HS-27A (cell line): ENCODE data around the gene CPEB1.

Experiments used
- DNase-seq: peaks from one replicate; pipeline ENCODE4 v3.0.0-alpha.2; 2012; ENCODE audit warnings: low read depth, missing footprints

Gene CPEB1

DNA sequence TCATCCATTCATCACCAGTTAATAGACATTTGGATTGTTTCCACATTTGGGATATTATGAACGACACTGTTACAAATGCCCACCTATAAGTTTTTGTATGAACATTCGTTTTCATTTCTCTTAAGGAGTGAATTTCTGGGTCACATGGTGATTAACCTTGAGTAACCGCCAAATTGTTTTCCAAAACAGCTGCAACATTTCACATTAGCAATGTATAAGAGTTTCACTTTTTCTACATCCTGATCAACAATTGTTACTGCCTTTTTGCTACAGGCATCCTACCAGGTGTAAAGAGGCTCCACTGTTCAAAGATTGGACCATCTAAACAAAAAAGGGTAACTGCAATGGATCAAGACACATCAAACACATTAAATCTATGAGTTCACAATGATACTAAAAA lies 52.0 kb downstream of the CPEB1 start:
- DNase-seq: no peak

DNA sequence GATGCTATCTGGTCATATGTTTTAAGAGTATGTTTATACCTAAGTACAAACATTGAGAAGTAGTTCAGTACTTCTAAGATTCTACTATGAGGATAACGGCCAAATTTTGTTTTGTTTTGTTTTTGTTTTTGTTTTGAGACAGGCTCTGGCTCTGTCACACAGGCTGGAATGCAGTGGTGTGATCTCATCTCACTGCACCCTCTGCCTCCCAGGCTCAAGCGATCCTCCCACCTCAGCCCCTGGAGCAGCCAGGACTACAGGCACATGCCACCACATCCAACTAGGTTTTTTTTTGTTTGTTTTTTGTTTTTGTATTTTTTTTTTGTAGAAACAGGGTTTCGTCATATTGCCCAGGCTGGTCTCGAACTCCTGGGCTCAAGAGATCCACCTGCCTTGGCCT lies 59.4 kb downstream of the CPEB1 start:
- no peak for DNase-seq

DNA sequence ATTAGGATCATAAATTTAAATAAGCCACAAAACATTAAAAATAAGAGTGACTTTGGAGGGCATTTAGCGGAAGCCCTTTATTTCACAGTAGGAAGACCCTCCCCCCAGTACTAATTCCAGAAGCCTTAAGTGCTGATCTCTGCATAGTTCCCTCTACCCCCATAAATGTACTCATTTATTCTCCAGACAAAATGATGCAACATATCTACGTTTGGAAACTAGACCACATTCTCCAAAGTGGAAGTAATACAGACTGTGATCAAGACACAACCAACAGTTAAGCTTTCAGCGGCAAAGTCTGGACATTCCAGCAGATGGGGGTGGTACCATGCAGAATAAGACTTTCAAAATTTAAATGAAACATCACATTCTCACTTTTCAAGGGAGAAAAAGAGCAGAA lies 62.1 kb downstream of the CPEB1 start:
- no peak for DNase-seq

DNA sequence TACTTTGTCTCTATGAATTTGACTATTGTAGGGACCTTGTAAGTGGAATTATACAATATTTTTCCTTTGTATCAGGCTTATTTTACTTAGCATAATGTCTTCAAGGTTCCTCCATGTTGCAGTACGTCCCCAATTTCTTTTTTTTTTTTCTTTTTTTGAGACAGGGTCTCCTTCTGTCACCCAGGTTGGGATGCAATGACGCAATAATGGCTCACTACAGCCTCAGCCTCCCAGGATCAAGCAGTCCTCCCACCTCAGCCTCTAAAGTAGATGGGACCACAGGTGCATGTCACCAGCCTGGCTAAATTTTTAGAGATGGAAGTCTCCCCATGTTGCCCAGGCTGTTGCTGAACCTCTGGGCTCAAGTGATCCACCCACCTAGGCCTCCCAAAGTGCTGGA lies 66.5 kb downstream of the CPEB1 start:
- no peak for DNase-seq

DNA sequence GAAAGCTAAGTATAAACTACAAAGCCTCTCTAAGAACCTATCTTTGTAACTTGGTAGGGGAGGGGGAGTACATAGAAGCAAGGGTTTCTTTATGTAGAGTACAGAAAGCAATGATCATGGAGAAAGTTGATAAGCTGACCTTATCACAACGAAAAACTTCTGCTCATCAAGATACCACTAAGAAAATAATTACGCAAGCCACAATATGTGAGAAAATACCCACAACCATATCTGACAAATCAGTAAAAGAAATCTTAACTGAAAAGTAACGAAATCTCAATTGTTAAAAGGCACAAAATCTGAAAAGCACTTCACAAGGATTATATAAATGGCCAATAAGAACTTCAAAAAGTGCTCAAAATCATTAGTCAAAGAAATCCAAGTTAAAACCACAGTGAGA lies 71.8 kb downstream of the CPEB1 start:
- no peak for DNase-seq

DNA sequence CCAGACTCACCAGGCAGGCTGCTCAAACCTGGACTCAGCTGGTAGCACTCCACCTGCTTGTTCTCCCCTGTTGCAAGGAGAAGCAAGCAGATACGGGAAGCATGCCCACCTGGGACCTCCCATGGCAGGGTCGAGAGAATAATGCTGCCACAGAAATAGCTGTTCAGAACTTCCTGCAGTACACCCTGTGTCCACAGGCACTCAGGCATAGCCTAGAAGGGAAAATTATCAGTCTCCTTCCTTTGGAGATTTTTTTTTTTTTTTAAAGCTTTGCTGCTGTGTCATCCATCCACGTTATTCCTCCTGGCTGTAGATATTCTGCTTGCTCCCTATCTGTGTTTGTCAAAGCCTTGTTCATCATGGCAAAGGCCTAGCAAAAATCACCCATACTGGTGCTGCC lies 74.2 kb downstream of the CPEB1 start:
- DNase-seq: no peak

DNA sequence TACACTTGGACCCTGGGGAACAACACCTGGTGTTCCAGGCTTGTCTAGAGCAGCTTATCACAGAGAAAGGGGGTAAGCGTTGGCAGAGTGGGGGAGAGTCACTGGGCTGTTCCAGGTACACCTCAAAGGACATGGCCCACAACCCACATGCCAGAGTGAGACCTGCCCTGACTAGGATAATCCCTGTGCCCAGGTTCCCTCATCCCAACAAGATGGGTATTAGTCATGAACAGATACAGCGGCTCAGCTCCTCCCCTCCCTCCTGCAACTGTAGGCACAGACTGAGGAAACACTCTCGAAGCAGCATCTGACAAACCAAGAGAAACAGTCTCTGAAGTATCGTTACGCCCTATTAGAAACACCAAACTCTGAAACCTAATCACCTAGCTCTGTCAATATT lies 74.9 kb downstream of the CPEB1 start:
- DNase-seq: no peak

DNA sequence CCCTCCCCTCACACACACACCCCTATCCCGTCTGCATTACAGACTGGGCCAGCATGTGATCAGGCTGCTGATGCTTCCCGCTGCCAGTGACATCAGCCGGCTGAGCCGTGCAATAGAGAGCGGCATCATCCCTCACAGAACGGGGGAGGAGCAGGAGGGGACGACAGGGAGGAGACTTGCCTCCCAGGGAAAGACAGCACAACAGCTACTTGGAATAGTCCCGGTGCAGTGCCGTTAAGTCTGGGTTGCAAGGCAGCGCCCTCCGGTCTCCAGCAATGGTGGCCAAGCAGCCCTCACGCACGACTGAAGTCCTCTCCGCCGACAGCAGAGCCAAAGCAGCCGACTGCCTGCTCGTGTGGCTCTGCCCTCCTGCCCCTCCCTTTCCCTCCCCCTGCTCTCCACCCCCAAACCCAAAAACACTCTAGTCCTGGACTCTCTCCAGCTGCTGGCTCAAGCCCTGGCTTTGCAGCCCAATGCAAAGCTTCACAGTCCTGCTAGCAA lies 75.4 kb downstream of the CPEB1 start:
- DNase-seq: peak; percentile 42

DNA sequence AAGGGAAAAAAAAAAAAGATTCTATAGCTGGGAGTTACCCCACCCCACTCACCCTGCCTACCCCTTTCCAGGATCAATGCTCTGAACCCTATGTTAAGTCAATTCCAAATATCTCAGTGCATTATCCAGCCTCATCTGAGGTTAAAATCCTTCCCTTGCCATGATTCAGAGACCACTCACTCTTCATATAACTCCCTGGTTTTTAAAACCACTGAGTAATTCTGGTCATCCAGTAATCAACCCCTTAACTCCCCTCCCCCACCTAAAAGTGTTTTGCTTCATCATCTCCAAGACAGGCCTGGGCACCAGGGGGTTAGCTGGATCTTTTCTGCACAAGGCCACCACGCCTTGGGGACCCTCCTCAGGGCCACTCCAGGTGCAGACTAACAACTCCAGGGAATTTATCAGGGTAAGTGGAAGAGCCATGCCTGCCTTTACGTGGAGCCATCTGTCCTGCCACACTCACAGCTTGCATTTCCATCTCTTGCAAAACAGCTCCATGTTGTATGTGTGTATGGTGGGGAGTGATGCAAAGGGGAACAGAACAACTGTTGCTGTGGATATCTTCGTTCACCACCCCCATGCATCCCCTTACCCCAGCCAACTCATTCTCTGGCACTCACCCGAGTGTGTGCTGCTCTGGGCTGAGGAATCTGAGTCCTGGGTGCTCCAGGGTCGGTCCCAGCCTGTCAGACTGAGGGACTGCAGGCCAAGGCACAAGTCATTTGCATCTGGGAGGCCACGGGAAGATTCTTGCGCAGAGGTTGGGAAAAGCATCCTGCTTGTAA lies 76.2 kb downstream of the CPEB1 start:
- DNase-seq: no peak

DNA sequence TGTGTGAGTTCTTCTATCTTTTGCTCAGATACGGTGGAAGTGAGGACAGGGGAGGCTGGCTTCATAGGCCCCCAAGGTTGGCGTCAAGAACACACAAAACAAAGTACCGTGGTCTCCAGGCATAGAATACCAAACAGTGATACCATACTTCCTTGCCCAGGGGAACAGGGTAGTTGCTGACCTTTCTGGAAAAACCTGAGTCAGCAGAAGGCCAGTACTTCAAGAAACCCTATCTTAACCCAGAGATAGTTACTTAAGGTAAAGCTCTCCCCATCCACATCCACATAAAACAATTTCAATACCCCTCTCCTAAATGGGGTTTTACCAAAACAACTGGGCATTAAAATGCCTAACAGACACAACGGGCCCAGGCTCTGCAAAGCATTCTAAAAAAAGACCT lies 77.3 kb downstream of the CPEB1 start:
- no peak for DNase-seq

DNA sequence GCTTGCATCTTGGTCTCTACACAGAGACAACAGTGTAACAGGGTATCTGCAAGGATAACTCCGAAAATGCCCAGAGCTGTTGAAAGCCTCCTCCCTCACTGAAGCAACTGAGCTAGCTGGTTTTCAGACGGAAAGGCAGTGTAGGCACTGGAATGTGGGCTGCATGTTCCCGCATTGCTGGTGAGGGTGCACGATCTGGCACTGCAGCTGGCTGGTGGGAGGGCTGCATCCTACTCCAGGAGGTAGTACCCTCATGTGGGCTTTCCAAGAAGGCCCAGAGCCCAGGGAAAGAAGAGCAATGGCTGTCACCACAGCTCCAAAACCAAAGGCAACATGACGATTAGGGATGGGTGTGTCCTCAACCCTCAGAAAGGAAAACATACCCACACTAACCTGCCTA lies 78.2 kb downstream of the CPEB1 start:
- DNase-seq: no peak

DNA sequence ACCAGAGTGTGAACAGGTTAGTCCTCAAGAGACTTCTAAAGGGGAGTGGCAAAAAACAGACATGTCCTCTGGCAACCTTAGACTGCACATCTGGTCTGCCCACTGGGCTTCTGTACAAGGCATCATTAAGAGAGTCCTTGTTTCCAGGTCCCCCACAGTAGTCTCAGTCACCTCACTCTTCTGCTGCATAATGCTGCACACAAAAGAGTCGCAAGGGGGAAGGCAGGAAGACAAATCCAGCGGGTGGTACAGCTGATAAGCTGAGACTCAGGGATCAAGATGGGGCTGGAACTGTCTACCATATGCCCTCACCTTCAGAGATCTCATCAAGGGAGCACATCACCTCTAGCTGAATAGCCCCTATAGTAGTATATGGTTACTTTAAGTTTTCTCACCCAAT lies 79.5 kb downstream of the CPEB1 start:
- no peak for DNase-seq

DNA sequence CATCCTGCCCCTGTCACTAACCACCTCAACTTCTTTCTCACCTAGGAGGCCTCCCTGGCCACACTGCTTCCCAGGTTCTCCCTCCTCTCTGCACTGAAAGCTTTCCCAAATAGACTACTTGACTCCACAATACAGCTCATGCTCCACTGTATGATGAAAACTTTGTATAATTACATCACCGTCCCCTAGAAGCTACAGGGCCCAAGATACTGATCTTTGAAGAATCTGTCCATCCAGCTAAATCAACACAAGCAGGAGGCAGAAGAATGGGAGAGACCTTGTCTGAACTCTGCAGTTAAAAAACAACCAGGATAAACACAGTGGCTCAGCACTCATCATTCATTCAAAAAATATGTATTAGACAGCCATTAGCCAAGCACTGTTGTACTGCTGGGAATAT lies 80.5 kb downstream of the CPEB1 start:
- no peak for DNase-seq

DNA sequence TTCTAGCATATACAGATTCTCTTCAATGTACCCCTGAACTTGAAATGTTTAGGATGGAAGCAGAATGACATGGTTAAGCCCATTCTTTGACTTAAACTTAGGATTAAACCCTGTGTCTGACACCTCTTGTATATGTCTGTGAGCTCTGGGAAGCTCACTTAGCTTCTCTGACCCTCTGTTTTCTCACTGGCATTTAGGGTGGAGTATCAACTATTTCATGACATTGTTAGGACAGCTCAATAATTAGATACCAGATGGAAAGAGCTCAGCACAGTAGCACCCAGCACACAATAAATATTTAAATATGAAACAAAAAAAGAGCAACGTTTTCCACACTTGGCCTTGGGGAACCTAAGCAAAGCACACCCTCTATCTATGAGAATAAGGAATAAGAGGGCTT lies 88.7 kb downstream of the CPEB1 start:
- no peak for DNase-seq

DNA sequence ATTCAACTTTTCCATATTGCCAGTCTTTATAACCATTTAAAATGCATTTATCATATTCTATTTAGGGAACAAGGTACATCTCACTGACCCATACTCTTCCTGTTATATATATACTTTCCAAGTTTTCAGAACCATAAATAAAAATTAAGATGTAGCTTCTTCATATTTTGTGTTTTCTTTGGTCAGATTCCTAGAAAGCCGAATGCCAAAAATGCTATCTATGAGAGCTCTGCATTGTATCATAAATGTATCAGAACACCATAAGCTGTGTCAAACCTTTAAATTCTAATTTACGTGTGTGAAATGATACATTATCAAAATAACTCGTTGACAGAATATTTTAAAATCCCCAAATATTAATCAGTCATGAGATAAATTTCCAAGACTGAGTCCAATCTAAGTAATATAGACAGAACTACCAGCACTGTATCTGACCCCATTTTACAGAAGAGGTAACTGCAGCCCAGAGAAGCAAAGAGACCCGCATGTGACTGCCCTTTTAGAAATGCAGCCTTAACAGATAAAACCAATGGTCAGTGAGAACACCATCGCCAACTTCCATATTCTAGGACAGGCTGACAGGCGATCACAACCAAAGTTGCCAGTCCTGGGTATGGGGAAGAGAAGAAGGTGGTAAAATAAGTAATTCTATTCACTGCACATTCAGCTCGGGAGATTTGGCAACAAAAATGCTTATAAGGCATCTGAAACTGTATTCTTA lies 90.7 kb downstream of the CPEB1 start:
- no peak for DNase-seq

DNA sequence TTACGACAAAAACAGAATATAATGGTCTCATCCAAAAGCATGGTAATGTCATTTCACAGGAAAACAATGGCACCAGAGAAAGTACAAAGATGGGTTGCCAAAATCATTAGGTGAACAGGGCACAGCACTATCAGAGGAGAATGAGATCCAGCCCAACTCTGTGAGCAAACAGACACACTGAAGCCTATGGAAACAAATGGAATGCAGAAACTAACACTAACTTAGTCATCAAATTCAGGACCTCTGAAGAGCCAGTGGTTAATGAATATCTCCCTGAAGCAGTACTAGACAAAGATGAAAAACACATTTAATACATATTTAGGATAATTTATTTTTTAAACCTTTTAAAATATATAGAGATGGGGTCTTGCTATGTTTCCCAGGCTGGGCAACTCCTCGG lies 92.3 kb downstream of the CPEB1 start:
- DNase-seq: no peak

DNA sequence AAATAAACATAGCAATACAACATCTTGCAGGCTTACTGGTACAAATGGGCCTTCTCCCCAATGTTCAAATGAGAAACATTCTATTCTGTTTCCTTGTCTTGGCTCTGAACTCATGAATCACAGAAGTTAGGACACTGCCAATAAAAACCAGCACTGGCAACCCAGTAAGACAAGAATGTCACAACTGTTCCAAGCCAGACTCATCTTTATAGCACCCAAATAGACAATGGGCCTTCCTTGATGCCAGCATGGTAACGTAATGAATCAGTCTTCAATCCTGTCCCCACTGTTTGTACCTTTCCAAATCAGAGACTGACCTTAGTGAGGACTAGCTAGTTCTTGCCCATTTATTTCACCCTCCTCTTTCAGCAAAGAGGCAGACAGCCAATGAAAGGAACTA lies 92.8 kb downstream of the CPEB1 start:
- DNase-seq: no peak

DNA sequence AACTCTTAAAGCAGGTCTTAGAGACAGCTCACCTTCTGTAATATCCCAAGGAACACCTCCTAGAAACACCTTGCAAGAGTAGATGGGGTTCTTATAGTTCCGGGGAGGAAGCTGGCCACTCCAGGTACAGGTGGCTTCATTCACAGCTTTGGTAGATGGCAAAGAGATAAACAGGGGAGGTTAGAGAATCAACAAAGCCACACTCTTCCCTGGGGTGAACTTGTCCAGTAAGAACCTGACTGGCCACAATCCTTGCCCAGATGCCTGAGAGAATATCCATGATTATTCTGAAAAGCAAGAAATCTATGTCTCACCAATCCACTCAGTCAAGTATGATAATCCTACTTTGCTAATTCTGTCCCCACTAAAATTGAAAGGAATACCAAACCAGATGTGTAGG lies 93.3 kb downstream of the CPEB1 start:
- DNase-seq: no peak

DNA sequence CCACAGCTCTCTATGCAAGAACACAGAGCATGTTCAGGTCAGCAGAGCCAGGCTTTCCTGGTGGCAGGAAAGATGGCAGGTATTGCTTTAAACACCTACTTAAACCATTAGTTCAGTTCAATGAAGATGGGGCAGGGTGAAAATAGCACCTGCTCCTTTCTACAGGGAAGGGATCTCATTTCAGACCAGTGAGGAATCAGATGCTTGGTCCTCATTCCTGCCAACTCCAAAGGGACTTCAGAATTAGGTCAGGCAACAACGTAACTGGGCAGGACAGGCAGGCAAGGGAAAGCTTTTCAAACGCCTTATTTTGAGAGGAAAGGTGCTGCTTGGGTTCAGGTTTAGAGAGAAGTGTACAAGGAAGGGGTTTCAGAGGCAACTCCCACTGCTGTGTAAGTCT lies 94.3 kb downstream of the CPEB1 start:
- DNase-seq: no peak

DNA sequence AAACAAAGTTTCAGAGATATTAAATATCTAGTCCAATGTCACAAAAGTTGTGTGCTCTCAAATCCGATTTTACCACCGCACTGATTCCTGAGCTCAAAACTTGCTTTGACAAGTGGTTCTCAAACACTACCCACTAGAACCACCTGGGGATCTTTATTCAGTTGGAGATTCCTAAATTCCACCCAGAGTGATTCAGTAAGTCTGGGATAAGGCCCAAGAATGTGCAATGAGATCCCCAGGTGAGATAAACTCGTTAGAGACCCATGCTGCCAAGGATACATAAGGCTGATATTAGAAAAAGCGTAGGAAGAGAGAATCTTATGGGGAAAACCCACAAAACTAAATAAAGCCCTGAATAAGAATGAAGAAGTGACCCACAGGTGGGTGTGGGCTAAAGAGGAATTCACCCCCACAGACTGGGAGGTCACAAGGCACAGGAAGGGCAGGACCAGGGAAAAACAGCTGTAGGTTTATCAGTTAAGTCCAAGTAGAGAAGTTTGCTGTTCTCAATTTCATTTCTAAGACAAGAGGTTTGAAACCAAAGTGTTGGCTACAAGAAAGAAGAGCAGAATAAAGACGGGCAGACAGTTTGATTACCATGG lies 95.4 kb downstream of the CPEB1 start:
- DNase-seq: no peak

DNA sequence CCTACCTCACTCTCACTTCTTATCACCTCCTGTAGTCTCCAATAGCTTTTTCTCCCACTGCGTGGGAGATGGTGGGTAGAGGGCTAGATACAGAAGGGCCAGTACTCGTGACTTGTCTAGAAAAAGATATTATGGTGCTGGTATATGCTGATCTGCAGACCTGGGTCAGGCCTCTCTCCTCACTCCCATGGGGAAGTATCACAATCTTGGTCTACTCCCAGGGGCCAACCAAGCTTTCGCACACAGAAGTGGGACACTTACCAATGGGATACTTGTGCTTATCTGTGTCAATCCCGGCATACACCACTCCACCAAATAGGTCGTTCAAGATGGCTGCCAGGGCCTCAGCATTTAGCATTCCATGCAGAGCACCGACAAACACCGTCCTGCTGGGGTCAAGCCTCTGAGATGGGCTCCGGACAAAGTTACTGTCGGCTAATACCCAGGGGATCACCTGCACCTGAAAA lies 97.9 kb downstream of the CPEB1 start:
- DNase-seq: no peak

DNA sequence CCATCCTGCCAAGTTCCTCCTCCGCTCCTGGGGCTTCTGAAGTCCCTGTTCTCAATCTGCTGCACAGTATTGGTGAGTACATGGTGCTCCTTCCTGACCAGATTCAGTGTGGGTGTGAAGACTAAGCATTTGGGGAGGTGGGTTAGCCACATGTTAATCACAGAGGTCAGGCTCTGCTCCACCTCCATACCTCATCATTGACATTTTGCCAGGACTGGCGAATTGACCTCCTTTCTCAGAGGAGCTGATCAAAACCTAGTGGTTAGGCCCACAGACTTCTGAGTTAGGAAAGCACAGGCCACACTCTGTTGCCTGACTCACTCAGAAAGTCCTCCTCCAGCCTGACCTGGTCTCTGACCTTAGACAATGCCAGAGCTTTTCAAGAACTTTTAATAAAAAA lies 98.5 kb downstream of the CPEB1 start:
- no peak for DNase-seq

DNA sequence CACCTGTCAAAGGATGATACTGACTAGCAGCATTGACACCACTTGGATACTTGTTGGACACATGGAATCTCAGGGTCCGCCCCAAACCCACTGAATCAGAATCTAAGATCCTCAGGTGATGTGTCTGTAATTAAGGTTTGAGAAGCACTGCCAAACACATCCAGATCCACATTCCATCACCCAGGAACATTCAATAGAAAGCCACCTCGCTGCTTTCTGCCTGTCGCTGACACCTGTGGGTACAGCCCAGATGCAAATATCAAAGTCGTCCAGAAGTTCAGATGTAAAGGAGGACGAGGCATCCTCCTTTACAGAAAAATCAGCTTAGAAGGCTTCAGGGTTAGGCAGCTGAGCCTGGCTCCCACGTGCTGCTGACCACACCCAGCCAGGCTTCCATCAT lies 101.7 kb downstream of the CPEB1 start:
- DNase-seq: no peak
